ENCODE data around the gene ALDH1B1.

GRCh38 chr9:38367898-38368297 is 24.6 kb upstream of the ALDH1B1 start:
- TF ChIP-seq POLR2A (IDR thresholded peaks at IDR 0.05), result no peak
- TF ChIP-seq CTCF (IDR thresholded peaks at IDR 0.05), result no peak

All from uterus (tissue), 2 donors.